Fibroblast of lung (primary cell): ENCODE measurements around the gene CCNY. TPM values are rescaled to one million over a fixed set of nuclear protein-coding genes. Genes with fewer than 3 reads are reported as not detected.
A peak's percentile ranks its signal among the peaks of the same experiment; 100 is the strongest.

Source experiments
- DNase-seq, 2 donors: peaks; one replicate each; pipeline versions ENCODE4 v3.0.0 to v3.0.0-alpha.2; 2010; ENCODE audit warnings: low read depth in 2 of 2
- H2AFZ ChIP-seq: 2 replicates; pipeline ENCODE4 v1.5.1; 2012; ENCODE audit warnings: low read length, control low read depth, inconsistent platforms
- H3K27ac ChIP-seq: 2 replicates; pipeline ENCODE4 v1.5.1; 2011; ENCODE audit warnings: low read length, control low read depth; ENCODE audit not compliant: insufficient read depth
- H3K27me3 ChIP-seq: 2 replicates; pipeline ENCODE4 v1.5.1; 2011; ENCODE audit warnings: mild to moderate bottlenecking, low read length; ENCODE audit not compliant: control insufficient read depth, insufficient read depth
- H3K36me3 ChIP-seq: 2 replicates; pipeline ENCODE4 v1.5.1; 2011; ENCODE audit warnings: low read length; ENCODE audit not compliant: control insufficient read depth, insufficient read depth
- H3K4me1 ChIP-seq: 2 replicates; pipeline ENCODE4 v1.5.1; 2011; ENCODE audit warnings: low read length; ENCODE audit not compliant: control insufficient read depth, insufficient read depth; ENCODE audit errors: extremely low read depth
- H3K4me2 ChIP-seq: 2 replicates; pipeline ENCODE4 v1.5.1; 2011; ENCODE audit warnings: low read length, control low read depth; ENCODE audit not compliant: insufficient read depth; ENCODE audit errors: extremely low read depth
- H3K4me3 ChIP-seq, 4 experiments: fragments of 200-600 bp in 1 of 4; sonication (generic) in 1 of 4; replicated peaks in 1 of 4; 2 replicates each; pipeline ENCODE4 v1.5.1; 2011 to 2016; ENCODE audit warnings: low read length in 4 of 4, low read depth in 3 of 4, mild to moderate bottlenecking in 3 of 4, control low read depth in 2 of 4, inconsistent platforms in 1 of 4, mixed read lengths in 1 of 4; ENCODE audit not compliant: insufficient read depth in 1 of 4; ENCODE audit errors: control extremely low read depth in 1 of 4
- H3K79me2 ChIP-seq: 2 replicates; pipeline ENCODE4 v1.5.1; 2012; ENCODE audit warnings: mild to moderate bottlenecking, low read length, inconsistent platforms; ENCODE audit not compliant: control insufficient read depth, insufficient read depth
- H3K9ac ChIP-seq: 2 replicates; pipeline ENCODE4 v1.5.1; 2011; ENCODE audit warnings: mild to moderate bottlenecking, low read length, control low read depth; ENCODE audit not compliant: insufficient read depth
- H3K9me3 ChIP-seq: 2 replicates; pipeline ENCODE4 v1.5.1; 2012; ENCODE audit warnings: low read depth, low read length; ENCODE audit not compliant: control insufficient read depth, insufficient read depth
- H4K20me1 ChIP-seq: 2 replicates; pipeline ENCODE4 v1.5.1; 2011; ENCODE audit warnings: low read length; ENCODE audit not compliant: control insufficient read depth, insufficient read depth; ENCODE audit errors: extremely low read depth
- EZH2 ChIP-seq: IDR thresholded peaks from 2 replicates; pipeline ENCODE4 v1.5.1; 2012; ENCODE audit warnings: low read length, control low read depth, mild to moderate bottlenecking; ENCODE audit errors: missing control alignments
- polyA plus RNA-seq, 2 donors: library from polyadenylated mRNA; depleted of rRNA in 1 of 2; stranded (reverse) in 1 of 2; unstranded in 1 of 2; fragments of >200 nt; gene quantifications; 2 replicates each; pipeline ENCODE4 v1.2.1, GENCODE V29; 2011 to 2012; ENCODE audit warnings: missing spikeins in 1 of 2
- total RNA-seq: library from RNA; depleted of rRNA; stranded (reverse); fragments of >200 nt; gene quantifications from 2 replicates; pipeline ENCODE4 v1.2.1, GENCODE V29; 2014
- TF ChIP-seq, protein P1 (sequence below), 2 donors: IDR thresholded peaks in 1 of 2; conservative IDR thresholded peaks in 1 of 2; 1 replicate in 1 of 2; 2 replicates in 1 of 2; pipeline ENCODE4 v1.5.1; 2011 to 2012; ENCODE audit warnings: low read length in 2 of 2, control low read depth in 1 of 2, inconsistent platforms in 1 of 2, low read depth in 1 of 2, mild to moderate bottlenecking in 1 of 2

The CCNY gene
- total and polyA plus RNA-seq, 2 donors (not counting 1 experiment from before 2014, with no cell fraction given), result 34.7 to 66.4 TPM

DNA sequence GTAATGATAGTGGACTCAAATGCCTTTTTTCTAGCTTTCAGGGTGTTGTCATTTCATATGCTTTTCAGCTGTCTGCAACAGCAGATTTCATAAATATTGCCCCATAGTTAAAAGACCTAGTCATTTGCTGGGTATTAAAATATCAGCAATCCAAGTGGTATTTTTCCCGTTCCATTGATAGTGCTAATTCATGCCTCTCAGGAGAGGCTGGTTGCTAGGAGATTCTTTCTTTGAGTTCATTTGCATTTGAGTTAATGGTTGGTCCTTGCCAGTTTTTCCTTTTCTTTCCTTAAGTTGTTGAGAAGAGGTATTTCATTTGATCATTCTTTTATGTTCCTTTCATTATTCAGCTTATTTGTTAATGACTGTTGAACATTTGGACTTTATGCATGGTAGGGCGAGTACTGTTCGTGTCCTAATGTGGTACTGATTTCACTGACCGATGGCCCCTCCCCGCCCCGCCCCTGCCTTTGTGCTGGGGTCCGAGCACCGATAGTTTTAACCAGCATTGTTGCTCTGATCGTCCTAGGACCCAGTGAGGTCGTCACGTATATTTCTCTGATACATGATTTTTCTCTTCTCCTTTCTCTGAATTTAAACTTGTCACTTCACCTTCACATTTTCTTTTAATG is 128.6 kb downstream of the CCNY start:
- H4K20me1 ChIP-seq, result peaks cover 2% of the 10 kb centered on the region
- H3K9me3 ChIP-seq, result no peaks in the 10 kb centered on the region
- H3K4me1 ChIP-seq, result peaks cover 3% of the 10 kb centered on the region
- H3K27ac ChIP-seq, result no peak overlapping the region
- no peak for TF ChIP-seq EZH2
- TF ChIP-seq, protein P1, sequence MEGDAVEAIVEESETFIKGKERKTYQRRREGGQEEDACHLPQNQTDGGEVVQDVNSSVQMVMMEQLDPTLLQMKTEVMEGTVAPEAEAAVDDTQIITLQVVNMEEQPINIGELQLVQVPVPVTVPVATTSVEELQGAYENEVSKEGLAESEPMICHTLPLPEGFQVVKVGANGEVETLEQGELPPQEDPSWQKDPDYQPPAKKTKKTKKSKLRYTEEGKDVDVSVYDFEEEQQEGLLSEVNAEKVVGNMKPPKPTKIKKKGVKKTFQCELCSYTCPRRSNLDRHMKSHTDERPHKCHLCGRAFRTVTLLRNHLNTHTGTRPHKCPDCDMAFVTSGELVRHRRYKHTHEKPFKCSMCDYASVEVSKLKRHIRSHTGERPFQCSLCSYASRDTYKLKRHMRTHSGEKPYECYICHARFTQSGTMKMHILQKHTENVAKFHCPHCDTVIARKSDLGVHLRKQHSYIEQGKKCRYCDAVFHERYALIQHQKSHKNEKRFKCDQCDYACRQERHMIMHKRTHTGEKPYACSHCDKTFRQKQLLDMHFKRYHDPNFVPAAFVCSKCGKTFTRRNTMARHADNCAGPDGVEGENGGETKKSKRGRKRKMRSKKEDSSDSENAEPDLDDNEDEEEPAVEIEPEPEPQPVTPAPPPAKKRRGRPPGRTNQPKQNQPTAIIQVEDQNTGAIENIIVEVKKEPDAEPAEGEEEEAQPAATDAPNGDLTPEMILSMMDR (conservative IDR thresholded peaks at IDR 0.05 in 1 of 2, IDR thresholded peaks at IDR 0.05 in 1 of 2; ENCODE audit: low read depth in 1 of 2, low read length in 2 of 2), result no peak
- no peak overlapping the region for H3K9ac ChIP-seq
- no peaks in the 10 kb centered on the region for H3K36me3 ChIP-seq
- no peaks in the 10 kb centered on the region for H3K27me3 ChIP-seq
- H2AFZ ChIP-seq, result no peak overlapping the region
- H3K4me3 ChIP-seq, result no peak overlapping the region
- H3K79me2 ChIP-seq, result peaks cover 42% of the 10 kb centered on the region
- DNase-seq, result peak; percentile 50 to 73
- H3K4me2 ChIP-seq, result no peak overlapping the region

DNA sequence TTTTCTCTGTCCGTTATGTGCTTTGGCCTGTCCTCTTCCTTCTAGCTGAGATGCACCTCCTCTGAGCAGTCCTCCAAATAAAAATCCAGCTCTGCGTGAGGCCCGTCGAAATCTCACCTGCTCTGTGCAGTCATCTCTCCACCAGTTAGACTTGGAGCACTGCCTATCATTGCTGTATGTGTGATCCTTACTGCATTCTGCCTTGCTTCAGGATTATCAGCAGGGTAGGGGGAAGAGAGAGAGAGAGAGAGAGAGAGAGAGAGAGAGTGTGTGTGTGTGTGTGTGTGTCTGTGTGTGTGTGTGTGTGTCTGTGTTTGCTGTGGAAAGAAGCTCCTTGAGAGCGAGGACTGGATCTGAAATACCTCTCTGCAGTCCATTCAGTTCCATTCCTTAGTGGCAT is 129.4 kb downstream of the CCNY start:
- no peak for TF ChIP-seq EZH2
- TF ChIP-seq, protein P1 (conservative IDR thresholded peaks at IDR 0.05 in 1 of 2, IDR thresholded peaks at IDR 0.05 in 1 of 2; ENCODE audit: low read depth in 1 of 2, low read length in 2 of 2), result no peak
- no peak for DNase-seq
- H3K36me3 ChIP-seq, result no peaks in the 10 kb centered on the region
- no peak overlapping the region for H3K4me3 ChIP-seq
- H3K27ac ChIP-seq, result no peak overlapping the region
- H2AFZ ChIP-seq, result no peak overlapping the region
- peaks cover 42% of the 10 kb centered on the region for H3K79me2 ChIP-seq
- H3K9me3 ChIP-seq, result no peaks in the 10 kb centered on the region
- H3K27me3 ChIP-seq, result no peaks in the 10 kb centered on the region
- H3K4me2 ChIP-seq, result no peak overlapping the region
- H3K9ac ChIP-seq, result no peak overlapping the region
- H3K4me1 ChIP-seq, result peaks cover 3% of the 10 kb centered on the region
- H4K20me1 ChIP-seq, result peaks cover 2% of the 10 kb centered on the region

DNA sequence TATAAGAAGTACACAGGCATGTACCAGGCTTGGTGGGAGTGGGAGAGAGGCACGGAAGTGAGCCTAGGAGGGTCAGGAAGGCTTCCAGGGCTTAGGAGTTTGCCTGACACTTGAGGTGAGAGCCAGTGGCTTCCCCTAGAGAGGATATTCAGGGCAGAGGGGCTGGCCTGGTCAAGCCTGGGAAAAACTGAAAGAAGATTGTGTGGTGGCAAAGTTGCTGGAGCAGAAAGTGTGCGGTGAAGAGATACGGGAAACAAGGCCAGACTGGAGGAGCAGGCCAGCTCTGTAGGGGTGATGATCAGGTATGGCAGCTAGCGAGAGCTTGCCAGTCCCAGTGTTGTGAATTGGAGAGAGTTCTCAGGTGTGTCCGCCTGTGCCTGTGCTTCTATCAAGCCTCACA is 129.9 kb downstream of the CCNY start:
- Histone ChIP-seq H4K20me1 (no peaks in the 10 kb centered on the region), H2AFZ (no peak overlapping the region), H3K4me1 (peaks cover 2% of the 10 kb centered on the region), H3K36me3 (no peaks in the 10 kb centered on the region), H3K9ac (no peak overlapping the region), H3K4me2 (no peak overlapping the region), H3K4me3 (no peak overlapping the region), H3K9me3 (no peaks in the 10 kb centered on the region), H3K27ac (no peak overlapping the region), H3K79me2 (peaks cover 38% of the 10 kb centered on the region), H3K27me3 (no peaks in the 10 kb centered on the region)
- no peak for TF ChIP-seq EZH2
- TF ChIP-seq, protein P1 (conservative IDR thresholded peaks at IDR 0.05 in 1 of 2, IDR thresholded peaks at IDR 0.05 in 1 of 2; ENCODE audit: low read depth in 1 of 2, low read length in 2 of 2), result no peak
- DNase-seq, result no peak
